PFSK-1 (cell line): ENCODE measurements around the gene YRDC.
A peak's percentile ranks its signal among the peaks of the same experiment; 100 is the strongest.

Experiments used
- FOXP2 ChIP-seq: optimal IDR thresholded peaks from 2 replicates; pipeline ENCODE3; 2011; ENCODE audit warnings: borderline replicate concordance, control low read depth, inconsistent platforms; ENCODE audit not compliant: insufficient read depth; ENCODE audit errors: extremely low read length, extremely low read depth
- POLR2AphosphoS5 ChIP-seq: IDR thresholded peaks from 2 replicates; pipeline ENCODE4 v1.6.1; 2012; ENCODE audit warnings: low read depth, mild to moderate bottlenecking, control low read depth, low read length, moderate library complexity
- SIN3A ChIP-seq: IDR thresholded peaks from 2 replicates; pipeline ENCODE4 v1.6.1; 2012; ENCODE audit warnings: mild to moderate bottlenecking, low read length, moderate library complexity, borderline replicate concordance; ENCODE audit not compliant: insufficient read depth
- TAF1 ChIP-seq: IDR thresholded peaks from 2 replicates; pipeline ENCODE4 v1.6.1; 2012; ENCODE audit warnings: low read length, control low read depth, borderline replicate concordance; ENCODE audit not compliant: insufficient read depth
- TF ChIP-seq, protein P1 (sequence below), 2 experiments: IDR thresholded peaks; 2 replicates each; pipeline versions ENCODE4 v1.6.1 to v1.8.0; 2011 to 2012; ENCODE audit warnings: low read depth in 2 of 2, low read length in 2 of 2, control low read depth in 1 of 2, inconsistent platforms in 1 of 2, mild to moderate bottlenecking in 1 of 2, moderate library complexity in 1 of 2; ENCODE audit not compliant: insufficient read depth in 1 of 2

Gene YRDC

DNA sequence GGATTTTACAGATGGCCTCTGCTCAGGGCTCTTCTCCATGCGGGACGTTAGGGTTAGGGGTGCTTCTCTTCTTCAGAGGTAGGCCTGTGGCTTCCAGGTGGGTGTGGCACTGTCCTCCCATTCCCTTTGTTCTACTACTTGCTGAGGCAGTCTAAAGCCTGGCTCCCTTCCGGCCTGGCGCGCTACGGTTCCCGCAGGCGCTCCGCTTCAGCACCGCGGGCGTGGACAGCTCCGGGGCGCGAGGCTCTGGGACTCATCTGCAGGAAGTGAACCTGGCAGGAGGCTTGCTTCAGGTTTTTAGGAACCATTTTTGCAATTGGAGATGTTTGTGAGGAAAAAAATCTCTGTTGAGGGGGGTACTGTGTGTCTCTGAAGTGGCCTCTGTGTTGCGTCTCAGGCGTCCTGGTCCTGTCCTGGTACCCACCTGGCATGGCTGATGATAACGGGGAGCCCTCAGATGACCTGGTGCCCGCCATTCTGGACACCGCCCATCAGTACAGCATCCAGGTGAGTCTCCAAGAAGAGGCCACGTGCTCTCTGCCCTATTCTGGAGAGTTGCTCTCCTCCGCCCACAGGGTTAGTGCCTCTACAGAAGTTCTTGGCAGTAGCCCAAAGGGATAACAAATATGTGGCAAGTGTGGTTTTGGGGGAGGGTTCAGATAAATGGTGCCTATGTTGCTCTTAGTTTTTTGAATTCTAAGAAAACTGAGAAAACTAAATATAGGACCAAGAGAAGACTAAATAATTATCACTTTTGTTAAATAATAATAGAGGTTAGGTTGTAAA is 12.5 kb downstream of the YRDC start:
- TF ChIP-seq SIN3A: no peak; the same call in 1 of the 2 replicates
- TF ChIP-seq, protein P1, sequence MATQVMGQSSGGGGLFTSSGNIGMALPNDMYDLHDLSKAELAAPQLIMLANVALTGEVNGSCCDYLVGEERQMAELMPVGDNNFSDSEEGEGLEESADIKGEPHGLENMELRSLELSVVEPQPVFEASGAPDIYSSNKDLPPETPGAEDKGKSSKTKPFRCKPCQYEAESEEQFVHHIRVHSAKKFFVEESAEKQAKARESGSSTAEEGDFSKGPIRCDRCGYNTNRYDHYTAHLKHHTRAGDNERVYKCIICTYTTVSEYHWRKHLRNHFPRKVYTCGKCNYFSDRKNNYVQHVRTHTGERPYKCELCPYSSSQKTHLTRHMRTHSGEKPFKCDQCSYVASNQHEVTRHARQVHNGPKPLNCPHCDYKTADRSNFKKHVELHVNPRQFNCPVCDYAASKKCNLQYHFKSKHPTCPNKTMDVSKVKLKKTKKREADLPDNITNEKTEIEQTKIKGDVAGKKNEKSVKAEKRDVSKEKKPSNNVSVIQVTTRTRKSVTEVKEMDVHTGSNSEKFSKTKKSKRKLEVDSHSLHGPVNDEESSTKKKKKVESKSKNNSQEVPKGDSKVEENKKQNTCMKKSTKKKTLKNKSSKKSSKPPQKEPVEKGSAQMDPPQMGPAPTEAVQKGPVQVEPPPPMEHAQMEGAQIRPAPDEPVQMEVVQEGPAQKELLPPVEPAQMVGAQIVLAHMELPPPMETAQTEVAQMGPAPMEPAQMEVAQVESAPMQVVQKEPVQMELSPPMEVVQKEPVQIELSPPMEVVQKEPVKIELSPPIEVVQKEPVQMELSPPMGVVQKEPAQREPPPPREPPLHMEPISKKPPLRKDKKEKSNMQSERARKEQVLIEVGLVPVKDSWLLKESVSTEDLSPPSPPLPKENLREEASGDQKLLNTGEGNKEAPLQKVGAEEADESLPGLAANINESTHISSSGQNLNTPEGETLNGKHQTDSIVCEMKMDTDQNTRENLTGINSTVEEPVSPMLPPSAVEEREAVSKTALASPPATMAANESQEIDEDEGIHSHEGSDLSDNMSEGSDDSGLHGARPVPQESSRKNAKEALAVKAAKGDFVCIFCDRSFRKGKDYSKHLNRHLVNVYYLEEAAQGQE (IDR thresholded peaks at IDR 0.05; ENCODE audit: insufficient read depth in 1 of 2, low read depth in 2 of 2, low read length in 2 of 2): peak; percentile 93 to 97

- TF ChIP-seq TAF1 (no peak), SIN3A (no peak), FOXP2 (no peak), POLR2AphosphoS5 (no peak)
- TF ChIP-seq, protein P1 (IDR thresholded peaks at IDR 0.05; ENCODE audit: insufficient read depth in 1 of 2, low read depth in 2 of 2, low read length in 2 of 2): no peak
Observed at GRCh38 chr1:37794372-37795339, 13.4 kb downstream of the YRDC start.

DNA sequence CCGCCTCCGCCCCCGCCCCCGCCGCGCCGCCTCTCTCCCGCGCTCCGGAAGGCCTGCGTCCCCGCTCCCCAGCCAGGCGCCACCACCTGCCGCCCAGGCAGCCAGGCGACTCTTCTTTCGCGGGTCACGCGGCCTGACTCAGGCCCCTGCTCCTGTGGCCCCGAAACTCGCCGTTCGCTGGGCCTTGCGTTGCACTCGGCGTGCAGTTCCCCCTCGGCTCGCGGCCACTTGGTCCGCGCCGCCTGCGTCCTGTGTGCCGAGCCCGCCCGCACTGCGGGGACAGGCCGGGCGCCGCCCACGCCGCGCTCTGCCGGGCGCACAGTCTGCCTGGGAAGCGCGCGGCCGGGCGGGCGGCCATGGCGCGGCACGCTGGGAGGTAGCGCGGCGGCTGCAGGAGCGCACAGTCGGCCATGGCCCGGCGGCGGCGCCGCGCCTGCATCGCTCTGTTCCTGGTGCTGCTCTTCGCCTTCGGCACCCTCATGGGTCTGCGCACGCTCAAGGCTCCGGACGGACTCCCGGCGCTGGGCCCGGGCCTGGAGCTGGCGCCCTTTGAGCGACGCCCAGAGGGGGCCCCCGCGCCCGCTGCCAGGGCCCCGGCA is 14.1 kb downstream of the YRDC start, which contains the start of gene MANEAL:
MANEAL (plus strand) TSS at position 75 of the 599 bp plus-strand sequence; CDS start at position 411, 336 bp downstream.
- TF ChIP-seq TAF1: no peak
- 0 out of 2 replicates have a peak, but pooled peaks have one; percentile 21 for TF ChIP-seq POLR2AphosphoS5
- TF ChIP-seq, protein P1 (IDR thresholded peaks at IDR 0.05; ENCODE audit: insufficient read depth in 1 of 2, low read depth in 2 of 2, low read length in 2 of 2): peak; percentile 29 to 44; a peak in 1 of 4 replicates
- TF ChIP-seq FOXP2: peak; percentile 11

DNA sequence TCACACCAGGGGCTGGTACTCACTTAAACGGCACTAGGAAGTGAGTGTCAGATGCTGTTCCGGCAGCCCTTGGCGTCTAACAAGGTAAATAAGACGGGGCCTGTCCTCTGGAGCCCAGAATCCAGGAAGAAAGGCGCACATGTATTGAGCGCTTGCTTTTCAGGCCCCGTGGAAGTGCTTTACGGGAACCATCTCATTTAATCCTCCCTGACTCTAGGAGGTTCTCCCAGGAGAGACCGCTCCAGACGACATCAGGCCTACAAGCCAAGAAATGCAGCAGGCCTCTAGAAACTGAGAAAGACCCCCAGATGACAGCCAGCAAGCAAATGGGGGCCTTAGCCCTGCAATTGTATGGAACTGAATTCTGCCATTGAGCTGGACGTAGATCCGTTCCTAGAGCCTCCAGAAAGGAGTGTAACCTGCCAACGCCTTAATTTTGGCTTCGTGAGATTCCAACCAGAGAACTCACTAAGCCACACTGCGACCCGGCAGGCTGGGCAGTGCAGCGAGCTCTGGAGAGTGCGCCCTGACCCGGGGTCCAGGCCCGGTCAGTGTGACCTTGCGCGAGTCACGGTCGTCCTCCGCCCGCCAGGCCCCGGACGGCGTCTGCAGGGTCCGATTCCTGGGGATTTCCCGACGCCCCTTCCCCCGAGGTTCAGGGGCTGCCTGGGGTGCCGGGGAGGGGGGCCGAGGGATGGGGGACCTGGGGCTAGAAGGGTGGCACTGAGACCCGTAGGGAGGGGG is 14.9 kb downstream of the YRDC start:
- TF ChIP-seq, protein P1 (IDR thresholded peaks at IDR 0.05; ENCODE audit: insufficient read depth in 1 of 2, low read depth in 2 of 2, low read length in 2 of 2): no peak
- no peak for TF ChIP-seq TAF1
- TF ChIP-seq POLR2AphosphoS5: no peak
- TF ChIP-seq FOXP2: no peak
- TF ChIP-seq SIN3A: no peak
